ENCODE measurements around the gene ADO.

The ADO gene

GRCh38 chr10:62818426-62819011, 14.0 kb downstream of the ADO start:
- no peak for DNase-seq (ENCODE audit: low read depth)

GRCh38 chr10:62819141-62819920, 14.8 kb downstream of the ADO start:
- DNase-seq (ENCODE audit: low read depth), result no peak

- no peak for DNase-seq (ENCODE audit: low read depth)
Measured at GRCh38 chr10:62820586-62820985, 16.1 kb downstream of the ADO start.

- no peak for DNase-seq (ENCODE audit: low read depth)
Measured at GRCh38 chr10:62826273-62826672, 21.8 kb downstream of the ADO start.

- no peak for DNase-seq (ENCODE audit: low read depth)
Measured at GRCh38 chr10:62829622-62830021, 25.1 kb downstream of the ADO start.

GRCh38 chr10:62830679-62831078, 26.2 kb downstream of the ADO start:
- DNase-seq (ENCODE audit: low read depth), result no peak

GRCh38 chr10:62831346-62831745, 26.8 kb downstream of the ADO start:
- no peak for DNase-seq (ENCODE audit: low read depth)

- no peak for DNase-seq (ENCODE audit: low read depth)
Measured at GRCh38 chr10:62839590-62839989, 35.1 kb downstream of the ADO start.

- DNase-seq (ENCODE audit: low read depth), result no peak
Measured at GRCh38 chr10:62842983-62843382, 38.5 kb downstream of the ADO start.

- no peak for DNase-seq (ENCODE audit: low read depth)
Measured at GRCh38 chr10:62843600-62843999, 39.1 kb downstream of the ADO start.

GRCh38 chr10:62844280-62845011, 39.9 kb downstream of the ADO start:
- DNase-seq (ENCODE audit: low read depth), result no peak

GRCh38 chr10:62847433-62847832, 42.9 kb downstream of the ADO start:
- DNase-seq (ENCODE audit: low read depth), result no peak

- DNase-seq (ENCODE audit: low read depth), result no peak
Measured at GRCh38 chr10:62850646-62851045, 46.1 kb downstream of the ADO start.

- no peak for DNase-seq (ENCODE audit: low read depth)
Measured at GRCh38 chr10:62851442-62851841, 46.9 kb downstream of the ADO start.

- DNase-seq (ENCODE audit: low read depth), result no peak
Measured at GRCh38 chr10:62852961-62853702, 48.6 kb downstream of the ADO start.

- no peak for DNase-seq (ENCODE audit: low read depth)
Measured at GRCh38 chr10:62853710-62854109, 49.2 kb downstream of the ADO start.

- no peak for DNase-seq (ENCODE audit: low read depth)
Measured at GRCh38 chr10:62856021-62856420, 51.5 kb downstream of the ADO start.

Measured in GM04504 (cell line).